GM12878 (cell line): Measurements from ENCODE around the gene SUPT3H.

ENCODE experiments used
- BCL11A ChIP-seq: IDR thresholded peaks from 2 replicates; pipeline ENCODE4 v1.6.1; 2011; ENCODE audit warnings: low read depth, low read length
- CBX3 ChIP-seq: fragments of 200-600 bp; sonication (generic); IDR thresholded peaks from 2 replicates; pipeline ENCODE4 v1.6.1; 2016; ENCODE audit warnings: low read depth, borderline replicate concordance
- GATAD2B ChIP-seq: fragments of 450-650 bp; conservative IDR thresholded peaks from 2 replicates; pipeline ENCODE4 v1.6.1; 2017; ENCODE audit warnings: low read depth, mild to moderate bottlenecking, moderate library complexity
- MXI1 ChIP-seq: fragments of 150-350 bp; IDR thresholded peaks from 2 replicates; pipeline ENCODE4 v1.6.1; 2011; ENCODE audit warnings: low read depth, mild to moderate bottlenecking, inconsistent platforms, low read length, improper control_type of control experiment
- POLR2A ChIP-seq: IDR thresholded peaks from 2 replicates; pipeline ENCODE4 v1.6.1; 2011; ENCODE audit warnings: low read depth, mild to moderate bottlenecking, low read length
- RAD21 ChIP-seq: IDR thresholded peaks from 2 replicates; pipeline ENCODE4 v1.6.1; 2011; ENCODE audit warnings: mild to moderate bottlenecking, low read depth, low read length, moderate library complexity; ENCODE audit not compliant: insufficient read depth
- SRF ChIP-seq, 2 experiments: IDR thresholded peaks; 2 replicates each; pipeline ENCODE4 v1.6.1; 2011; ENCODE audit warnings: low read depth in 2 of 2, low read length in 2 of 2, mild to moderate bottlenecking in 1 of 2, moderate library complexity in 1 of 2
- TF ChIP-seq, protein P1 (sequence below): fragments of 450-650 bp; IDR thresholded peaks from 2 replicates; pipeline ENCODE4 v1.6.1; 2017; ENCODE audit warnings: antibody characterized with exemption, mild to moderate bottlenecking, moderate library complexity
- TF ChIP-seq, protein P2 (sequence below), 3 experiments: IDR thresholded peaks in 2 of 3; conservative IDR thresholded peaks in 1 of 3; 2 replicates each; pipeline ENCODE4 v1.5.1; 2011; ENCODE audit warnings: low read depth in 3 of 3, low read length in 3 of 3, mild to moderate bottlenecking in 3 of 3, control low read depth in 2 of 3, moderate library complexity in 2 of 3, inconsistent platforms in 1 of 3, mixed read lengths in 1 of 3; ENCODE audit not compliant: control insufficient read depth in 2 of 3, insufficient read depth in 1 of 3; ENCODE audit errors: extremely low read depth in 1 of 3

DNA sequence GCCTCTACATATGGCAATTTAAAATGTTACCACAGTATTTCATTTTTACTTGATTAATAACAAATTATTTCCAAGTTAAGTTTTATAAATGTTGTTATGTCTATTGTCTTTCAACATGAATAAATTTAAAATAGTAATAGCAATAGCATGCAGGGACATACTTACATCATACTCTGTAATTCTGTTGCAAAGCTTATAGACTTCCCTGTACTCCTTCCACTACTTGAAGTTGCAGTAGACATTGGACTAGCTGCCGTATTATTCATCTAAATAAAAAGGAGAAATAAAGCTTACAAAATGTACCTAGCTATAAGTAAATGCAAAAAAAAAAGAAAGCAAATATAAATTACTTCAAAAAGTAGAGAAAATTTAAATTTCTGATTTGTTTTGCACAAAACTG, 12.7 kb downstream of the SUPT3H start:
- TF ChIP-seq, protein P1, sequence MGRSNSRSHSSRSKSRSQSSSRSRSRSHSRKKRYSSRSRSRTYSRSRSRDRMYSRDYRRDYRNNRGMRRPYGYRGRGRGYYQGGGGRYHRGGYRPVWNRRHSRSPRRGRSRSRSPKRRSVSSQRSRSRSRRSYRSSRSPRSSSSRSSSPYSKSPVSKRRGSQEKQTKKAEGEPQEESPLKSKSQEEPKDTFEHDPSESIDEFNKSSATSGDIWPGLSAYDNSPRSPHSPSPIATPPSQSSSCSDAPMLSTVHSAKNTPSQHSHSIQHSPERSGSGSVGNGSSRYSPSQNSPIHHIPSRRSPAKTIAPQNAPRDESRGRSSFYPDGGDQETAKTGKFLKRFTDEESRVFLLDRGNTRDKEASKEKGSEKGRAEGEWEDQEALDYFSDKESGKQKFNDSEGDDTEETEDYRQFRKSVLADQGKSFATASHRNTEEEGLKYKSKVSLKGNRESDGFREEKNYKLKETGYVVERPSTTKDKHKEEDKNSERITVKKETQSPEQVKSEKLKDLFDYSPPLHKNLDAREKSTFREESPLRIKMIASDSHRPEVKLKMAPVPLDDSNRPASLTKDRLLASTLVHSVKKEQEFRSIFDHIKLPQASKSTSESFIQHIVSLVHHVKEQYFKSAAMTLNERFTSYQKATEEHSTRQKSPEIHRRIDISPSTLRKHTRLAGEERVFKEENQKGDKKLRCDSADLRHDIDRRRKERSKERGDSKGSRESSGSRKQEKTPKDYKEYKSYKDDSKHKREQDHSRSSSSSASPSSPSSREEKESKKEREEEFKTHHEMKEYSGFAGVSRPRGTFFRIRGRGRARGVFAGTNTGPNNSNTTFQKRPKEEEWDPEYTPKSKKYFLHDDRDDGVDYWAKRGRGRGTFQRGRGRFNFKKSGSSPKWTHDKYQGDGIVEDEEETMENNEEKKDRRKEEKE: no peak
- TF ChIP-seq POLR2A (no peak), GATAD2B (no peak), MXI1 (no peak), CBX3 (no peak), BCL11A (no peak), SRF (IDR thresholded peaks at IDR 0.05; ENCODE audit: low read depth in 2 of 2, low read length in 2 of 2) (no peak), RAD21 (no peak)
- TF ChIP-seq, protein P2, sequence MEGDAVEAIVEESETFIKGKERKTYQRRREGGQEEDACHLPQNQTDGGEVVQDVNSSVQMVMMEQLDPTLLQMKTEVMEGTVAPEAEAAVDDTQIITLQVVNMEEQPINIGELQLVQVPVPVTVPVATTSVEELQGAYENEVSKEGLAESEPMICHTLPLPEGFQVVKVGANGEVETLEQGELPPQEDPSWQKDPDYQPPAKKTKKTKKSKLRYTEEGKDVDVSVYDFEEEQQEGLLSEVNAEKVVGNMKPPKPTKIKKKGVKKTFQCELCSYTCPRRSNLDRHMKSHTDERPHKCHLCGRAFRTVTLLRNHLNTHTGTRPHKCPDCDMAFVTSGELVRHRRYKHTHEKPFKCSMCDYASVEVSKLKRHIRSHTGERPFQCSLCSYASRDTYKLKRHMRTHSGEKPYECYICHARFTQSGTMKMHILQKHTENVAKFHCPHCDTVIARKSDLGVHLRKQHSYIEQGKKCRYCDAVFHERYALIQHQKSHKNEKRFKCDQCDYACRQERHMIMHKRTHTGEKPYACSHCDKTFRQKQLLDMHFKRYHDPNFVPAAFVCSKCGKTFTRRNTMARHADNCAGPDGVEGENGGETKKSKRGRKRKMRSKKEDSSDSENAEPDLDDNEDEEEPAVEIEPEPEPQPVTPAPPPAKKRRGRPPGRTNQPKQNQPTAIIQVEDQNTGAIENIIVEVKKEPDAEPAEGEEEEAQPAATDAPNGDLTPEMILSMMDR (IDR thresholded peaks at IDR 0.05 in 2 of 3, conservative IDR thresholded peaks at IDR 0.05 in 1 of 3; ENCODE audit: control insufficient read depth in 2 of 3, extremely low read depth in 1 of 3, insufficient read depth in 1 of 3, low read depth in 3 of 3, low read length in 3 of 3): no peak
